ENCODE data around the gene OGT.

GRCh38 chrX:71489540-71489939, 43.4 kb upstream of the OGT start:
- TF ChIP-seq POLR2AphosphoS5 (IDR thresholded peaks at IDR 0.05; ENCODE audit: low read depth, low read length) (no peak), REST (IDR thresholded peaks at IDR 0.05; ENCODE audit: insufficient read depth in 1 of 2, low read depth in 2 of 2, low read length in 2 of 2) (no peak)

Data from PFSK-1 (cell line).